ELR (cell line): Measurements from ENCODE around the gene CDC34.
"Not testable (repeated sequence)": the region's sequence is repeated elsewhere in the genome, so short reads cannot be mapped to it uniquely, and the experiment has no call there.

Experiments used
- DNase-seq: peaks from one replicate; pipeline ENCODE4 v3.0.0-alpha.2; 2015; ENCODE audit warnings: low read depth

Gene CDC34

GRCh38 chr19:573519-573825, 41.9 kb downstream of the CDC34 start:
- DNase-seq, result no peak

GRCh38 chr19:574658-575526, 43.3 kb downstream of the CDC34 start:
- peak; percentile 37 for DNase-seq

GRCh38 chr19:575527-576506, 44.3 kb downstream of the CDC34 start:
- peak; percentile 75 for DNase-seq

GRCh38 chr19:576768-577438, 45.3 kb downstream of the CDC34 start:
- no peak for DNase-seq

DNA sequence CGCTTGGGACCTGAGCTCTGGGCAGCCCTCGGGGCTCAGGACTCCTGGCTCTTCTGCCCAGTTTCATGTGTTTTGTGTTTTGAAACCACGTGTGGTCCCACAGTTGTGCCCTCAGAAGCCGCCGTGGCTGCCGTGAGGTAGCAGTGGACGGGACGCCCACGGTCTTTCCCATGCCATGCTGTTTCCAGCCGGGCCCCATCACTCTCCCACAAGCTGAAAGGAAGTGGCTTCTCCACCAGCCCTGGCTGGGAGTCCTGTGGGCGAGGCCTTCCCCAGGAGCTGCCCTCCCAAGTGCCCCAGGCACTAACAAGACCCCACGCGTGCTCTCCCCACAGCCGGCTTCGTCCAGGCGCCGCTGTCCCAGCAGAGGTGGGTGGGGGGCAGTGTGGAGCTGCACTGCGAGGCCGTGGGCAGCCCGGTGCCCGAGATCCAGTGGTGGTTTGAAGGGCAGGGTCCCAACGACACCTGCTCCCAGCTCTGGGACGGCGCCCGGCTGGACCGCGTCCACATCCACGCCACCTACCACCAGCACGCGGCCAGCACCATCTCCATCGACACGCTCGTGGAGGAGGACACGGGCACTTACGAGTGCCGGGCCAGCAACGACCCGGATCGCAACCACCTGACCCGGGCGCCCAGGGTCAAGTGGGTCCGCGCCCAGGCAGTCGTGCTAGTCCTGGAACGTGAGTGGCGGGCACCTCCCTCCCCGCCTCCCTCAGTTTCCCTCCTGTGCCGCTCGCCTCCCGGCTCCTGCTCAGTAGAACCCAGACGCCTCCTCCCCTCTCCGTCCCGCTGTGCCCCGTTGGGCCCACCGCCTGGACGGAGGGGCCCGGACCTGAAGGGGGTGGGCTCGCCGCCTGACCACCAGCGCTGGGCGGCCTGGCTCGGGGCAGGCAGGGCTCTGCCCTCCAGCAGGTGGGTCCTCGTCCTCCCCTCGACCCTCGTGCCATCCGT, 46.2 kb downstream of the CDC34 start:
- no peak for DNase-seq

- no peak for DNase-seq
Observed at GRCh38 chr19:579111-579841, 47.7 kb downstream of the CDC34 start.

DNA sequence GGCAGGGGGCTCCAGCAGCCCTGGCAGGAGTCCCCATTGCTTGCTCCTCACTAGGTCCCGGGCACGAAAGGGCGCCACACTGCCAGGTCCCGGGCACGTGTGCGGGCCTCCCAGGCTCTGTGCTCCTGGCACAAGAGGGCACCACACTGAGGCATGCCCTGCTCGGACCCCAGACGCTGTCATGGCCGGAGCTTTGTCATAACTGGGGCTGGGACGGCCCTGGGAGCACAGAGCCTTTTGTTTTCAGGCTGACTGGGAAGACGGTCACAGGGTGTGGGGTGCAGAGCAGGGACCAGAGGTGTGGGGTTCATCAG, 48.2 kb downstream of the CDC34 start:
- DNase-seq, result no peak

- no peak for DNase-seq
Observed at GRCh38 chr19:580274-580835, 48.8 kb downstream of the CDC34 start.

- no peak for DNase-seq
Observed at GRCh38 chr19:581399-582111, 50.0 kb downstream of the CDC34 start.

DNA sequence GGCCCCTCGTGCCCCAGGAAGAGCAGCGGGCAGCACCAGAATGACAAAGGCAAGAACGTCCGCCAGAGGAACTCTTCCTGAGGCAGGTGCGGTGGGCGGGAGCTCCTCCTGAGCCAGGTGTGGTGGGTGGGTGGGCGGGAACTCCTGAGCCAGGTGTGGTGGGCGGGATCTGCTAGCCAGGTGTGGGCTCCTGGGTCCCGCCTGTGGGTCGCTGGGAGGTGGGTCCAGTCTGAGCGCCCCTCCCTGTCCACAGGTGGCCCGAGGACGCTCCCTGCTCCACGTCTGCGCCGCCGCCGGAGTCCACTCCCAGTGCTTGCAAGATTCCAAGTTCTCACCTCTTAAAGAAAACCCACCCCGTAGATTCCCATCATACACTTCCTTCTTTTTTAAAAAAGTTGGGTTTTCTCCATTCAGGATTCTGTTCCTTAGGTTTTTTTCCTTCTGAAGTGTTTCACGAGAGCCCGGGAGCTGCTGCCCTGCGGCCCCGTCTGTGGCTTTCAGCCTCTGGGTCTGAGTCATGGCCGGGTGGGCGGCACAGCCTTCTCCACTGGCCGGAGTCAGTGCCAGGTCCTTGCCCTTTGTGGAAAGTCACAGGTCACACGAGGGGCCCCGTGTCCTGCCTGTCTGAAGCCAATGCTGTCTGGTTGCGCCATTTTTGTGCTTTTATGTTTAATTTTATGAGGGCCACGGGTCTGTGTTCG, 51.1 kb downstream of the CDC34 start:
- DNase-seq, result peak; percentile 84

DNA sequence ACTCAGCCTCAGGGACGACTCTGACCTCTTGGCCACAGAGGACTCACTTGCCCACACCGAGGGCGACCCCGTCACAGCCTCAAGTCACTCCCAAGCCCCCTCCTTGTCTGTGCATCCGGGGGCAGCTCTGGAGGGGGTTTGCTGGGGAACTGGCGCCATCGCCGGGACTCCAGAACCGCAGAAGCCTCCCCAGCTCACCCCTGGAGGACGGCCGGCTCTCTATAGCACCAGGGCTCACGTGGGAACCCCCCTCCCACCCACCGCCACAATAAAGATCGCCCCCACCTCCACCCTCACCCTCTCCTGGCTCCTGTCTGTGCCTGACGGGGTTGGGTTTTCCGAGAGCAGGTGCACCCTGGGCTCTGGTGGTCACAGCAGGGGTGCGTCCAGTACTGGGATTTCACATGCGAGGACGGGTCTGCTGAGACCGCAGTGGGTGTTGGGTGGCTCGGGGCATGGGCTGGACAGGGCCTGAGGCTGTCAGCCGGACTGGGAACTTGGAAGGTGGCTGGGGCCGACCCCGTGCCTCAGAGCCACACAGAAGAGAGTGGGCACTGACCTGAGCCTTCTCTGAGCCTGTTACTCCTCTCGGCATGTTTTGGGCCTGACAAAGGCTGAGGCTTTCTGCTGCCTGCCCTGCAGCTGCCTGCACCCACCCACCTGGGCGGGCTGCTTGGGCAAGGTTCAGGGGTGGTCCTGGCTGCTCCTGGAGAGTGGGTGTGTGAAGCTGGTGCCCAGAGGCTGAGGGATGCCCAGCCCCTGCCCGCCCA, 51.8 kb downstream of the CDC34 start:
- no peak for DNase-seq

DNA sequence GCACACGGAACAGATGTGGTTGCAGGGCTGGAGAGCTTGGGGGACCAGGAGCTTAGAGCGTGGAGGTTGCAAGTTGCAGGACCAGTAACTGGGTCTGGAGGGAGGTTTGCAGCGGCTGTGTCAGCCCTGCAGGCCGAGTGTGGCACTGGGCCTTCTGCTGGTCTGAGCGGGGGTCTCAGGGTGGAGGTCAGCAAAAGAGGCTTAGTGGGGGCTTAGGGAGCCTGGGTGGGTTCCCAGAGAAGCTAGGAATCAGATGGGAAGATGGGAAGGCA, 52.3 kb downstream of the CDC34 start:
- DNase-seq, result no peak

GRCh38 chr19:584240-585001, 52.9 kb downstream of the CDC34 start:
- peak; percentile 59 for DNase-seq

DNA sequence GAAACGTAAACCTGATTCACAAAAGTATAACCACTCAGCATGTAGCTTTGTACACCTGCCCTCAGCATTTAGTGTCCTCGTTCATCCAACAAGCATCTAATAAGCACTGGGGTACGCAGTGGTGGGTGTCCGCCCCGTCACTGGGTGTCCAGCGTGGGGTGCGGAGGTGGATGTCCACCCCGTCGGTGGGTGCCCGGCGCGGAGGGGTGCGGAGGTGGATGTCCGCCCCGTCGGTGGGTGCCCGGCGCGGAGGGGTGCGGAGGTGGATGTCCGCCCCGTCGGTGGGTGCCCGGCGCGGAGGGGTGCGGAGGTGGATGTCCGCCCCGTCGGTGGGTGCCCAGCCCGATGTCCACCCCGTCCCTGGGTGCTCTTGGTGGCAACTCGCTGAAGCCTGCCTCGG, 53.6 kb downstream of the CDC34 start:
- not testable (repeated sequence) for DNase-seq

GRCh38 chr19:585551-586110, 54.1 kb downstream of the CDC34 start:
- DNase-seq, result no peak

DNA sequence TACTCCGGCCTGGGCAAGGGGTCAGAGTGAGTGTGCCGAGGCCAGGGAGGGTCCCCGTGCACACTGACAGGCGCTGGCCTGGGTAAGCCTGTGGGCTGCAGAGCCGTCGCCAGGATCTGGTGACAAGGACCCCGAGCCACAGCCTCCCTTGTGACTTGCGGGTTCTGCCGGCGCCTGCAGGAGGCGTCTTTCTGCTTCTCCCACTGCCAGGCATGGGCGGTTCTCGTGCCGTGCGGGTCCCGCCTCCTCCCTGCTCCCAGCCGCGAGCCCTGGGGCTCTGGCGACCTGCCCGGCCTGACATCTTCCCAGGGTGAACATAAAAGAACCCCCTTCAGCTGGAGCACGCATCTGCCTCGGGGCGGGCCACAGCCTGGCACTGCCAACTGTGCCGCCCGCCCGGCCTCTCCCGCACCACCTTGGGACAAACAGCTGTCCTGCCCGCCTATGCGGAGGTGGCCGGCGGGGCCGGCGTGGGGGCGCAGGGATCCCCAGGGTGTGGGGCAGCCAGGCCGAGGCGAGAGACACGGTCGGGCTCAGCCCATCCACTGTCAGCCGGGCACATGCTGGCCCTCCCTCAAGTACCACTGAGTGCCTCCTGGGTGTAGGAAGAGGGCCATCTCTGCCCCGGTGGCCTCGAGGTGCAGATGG, 56.7 kb downstream of the CDC34 start:
- peak; percentile 89 for DNase-seq
